ENCODE results near the gene FOXO3.

- TF ChIP-seq CTCF (IDR thresholded peaks at IDR 0.05) (no peak), EZH2 (IDR thresholded peaks at IDR 0.05) (no peak), EZH2phosphoT487 (IDR thresholded peaks at IDR 0.05) (no peak)
These were observed 48.6 kb downstream of the FOXO3 start for GRCh38 chr6:108609276-108609769.

Measured in neural progenitor cell (in vitro differentiated cells).